ENCODE data around the gene DNAJC1.

DNA sequence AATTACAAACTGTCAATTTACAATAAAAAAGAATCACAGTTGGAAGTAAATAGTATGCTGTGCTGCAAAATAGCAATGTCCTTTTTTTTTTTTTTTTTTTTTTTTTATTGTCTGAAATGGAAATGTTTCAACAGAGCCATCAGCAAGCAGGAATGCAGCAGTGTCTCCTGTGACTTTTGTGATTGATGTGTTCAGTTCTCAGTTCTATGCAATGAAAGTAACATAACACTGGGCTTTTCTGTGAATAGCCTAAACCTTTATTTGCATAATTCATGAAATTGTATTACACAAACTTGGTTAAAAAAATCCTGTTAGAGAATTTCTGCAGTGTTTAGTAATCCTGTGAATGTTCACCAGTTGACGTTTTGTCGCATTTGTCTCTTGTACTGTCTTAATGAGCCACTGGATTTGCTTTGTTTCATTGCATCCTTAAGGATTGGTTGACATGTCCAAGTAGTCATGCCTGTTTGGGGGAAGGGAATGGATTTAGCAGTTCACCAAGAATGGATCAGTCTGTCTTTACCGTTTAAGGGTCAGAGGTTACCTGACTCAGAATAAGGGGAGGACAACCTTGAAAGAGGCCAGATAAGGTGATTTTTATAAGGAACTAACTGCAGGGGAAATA is 276.8 kb downstream of the DNAJC1 start:
- TF ChIP-seq, protein P1, sequence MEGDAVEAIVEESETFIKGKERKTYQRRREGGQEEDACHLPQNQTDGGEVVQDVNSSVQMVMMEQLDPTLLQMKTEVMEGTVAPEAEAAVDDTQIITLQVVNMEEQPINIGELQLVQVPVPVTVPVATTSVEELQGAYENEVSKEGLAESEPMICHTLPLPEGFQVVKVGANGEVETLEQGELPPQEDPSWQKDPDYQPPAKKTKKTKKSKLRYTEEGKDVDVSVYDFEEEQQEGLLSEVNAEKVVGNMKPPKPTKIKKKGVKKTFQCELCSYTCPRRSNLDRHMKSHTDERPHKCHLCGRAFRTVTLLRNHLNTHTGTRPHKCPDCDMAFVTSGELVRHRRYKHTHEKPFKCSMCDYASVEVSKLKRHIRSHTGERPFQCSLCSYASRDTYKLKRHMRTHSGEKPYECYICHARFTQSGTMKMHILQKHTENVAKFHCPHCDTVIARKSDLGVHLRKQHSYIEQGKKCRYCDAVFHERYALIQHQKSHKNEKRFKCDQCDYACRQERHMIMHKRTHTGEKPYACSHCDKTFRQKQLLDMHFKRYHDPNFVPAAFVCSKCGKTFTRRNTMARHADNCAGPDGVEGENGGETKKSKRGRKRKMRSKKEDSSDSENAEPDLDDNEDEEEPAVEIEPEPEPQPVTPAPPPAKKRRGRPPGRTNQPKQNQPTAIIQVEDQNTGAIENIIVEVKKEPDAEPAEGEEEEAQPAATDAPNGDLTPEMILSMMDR (IDR thresholded peaks at IDR 0.05), result no peak
- TF ChIP-seq POLR2AphosphoS5 (IDR thresholded peaks at IDR 0.05), result no peak
